Trophoblast cell (in vitro differentiated cells and primary cell): Measurements from ENCODE around the gene ANP32A.

ENCODE experiments used
- DNase-seq, 2 donors: peaks; one replicate each; pipeline ENCODE4 v3.0.0-alpha.2; 2016
- H2AFZ ChIP-seq: 2 replicates; pipeline ENCODE4 v1.6.1; 2013; ENCODE audit warnings: low read length, moderate library complexity, mild to moderate bottlenecking; ENCODE audit not compliant: insufficient read depth, poor library complexity
- H2AK5ac ChIP-seq: 2 replicates; pipeline ENCODE4 v1.6.1; 2013; ENCODE audit warnings: mild to moderate bottlenecking, low read length
- H2BK120ac ChIP-seq: 2 replicates; pipeline ENCODE4 v1.6.1; 2013; ENCODE audit warnings: low read length, mild to moderate bottlenecking, moderate library complexity; ENCODE audit not compliant: insufficient read depth, poor library complexity
- H2BK12ac ChIP-seq: 2 replicates; pipeline ENCODE4 v1.6.1; 2013; ENCODE audit warnings: mild to moderate bottlenecking, low read length, moderate library complexity
- H2BK5ac ChIP-seq: 2 replicates; pipeline ENCODE4 v1.6.1; 2013; ENCODE audit warnings: low read length, low read depth, moderate library complexity, mild to moderate bottlenecking; ENCODE audit not compliant: poor library complexity
- H3K14ac ChIP-seq: 2 replicates; pipeline ENCODE4 v1.6.1; 2013; ENCODE audit warnings: mild to moderate bottlenecking, low read length
- H3K18ac ChIP-seq: 2 replicates; pipeline ENCODE4 v1.6.1; 2013; ENCODE audit warnings: mild to moderate bottlenecking, low read length
- H3K23ac ChIP-seq: 2 replicates; pipeline ENCODE4 v1.6.1; 2013; ENCODE audit warnings: low read length
- H3K27ac ChIP-seq: 2 replicates; pipeline ENCODE4 v1.5.1; 2013; ENCODE audit warnings: low read depth, mild to moderate bottlenecking, inconsistent platforms, low read length, moderate library complexity
- H3K27me3 ChIP-seq: 2 replicates; pipeline ENCODE4 v1.6.1; 2013; ENCODE audit warnings: inconsistent platforms, mild to moderate bottlenecking, low read length, moderate library complexity; ENCODE audit not compliant: insufficient read depth
- H3K36me3 ChIP-seq, 2 experiments: 1 replicate in 1 of 2; 2 replicates in 1 of 2; pipeline ENCODE4 v1.6.1; 2013; ENCODE audit warnings: low read length in 2 of 2, mild to moderate bottlenecking in 2 of 2, moderate library complexity in 1 of 2; ENCODE audit not compliant: insufficient read depth in 2 of 2, control insufficient read depth in 1 of 2
- H3K4ac ChIP-seq: 2 replicates; pipeline ENCODE4 v1.6.1; 2013; ENCODE audit warnings: low read depth, mild to moderate bottlenecking, low read length, moderate library complexity
- H3K4me1 ChIP-seq, 2 experiments: 1 replicate in 1 of 2; 2 replicates in 1 of 2; pipeline ENCODE4 v1.6.1; 2013; ENCODE audit warnings: low read length in 2 of 2, mild to moderate bottlenecking in 2 of 2, moderate library complexity in 1 of 2; ENCODE audit not compliant: insufficient read depth in 2 of 2, control insufficient read depth in 1 of 2
- H3K4me2 ChIP-seq: 2 replicates; pipeline ENCODE4 v1.6.1; 2013; ENCODE audit warnings: inconsistent platforms, mild to moderate bottlenecking, low read length, moderate library complexity
- H3K4me3 ChIP-seq: 2 replicates; pipeline ENCODE4 v1.5.1; 2013; ENCODE audit warnings: mild to moderate bottlenecking, low read depth, low read length, inconsistent platforms
- H3K79me1 ChIP-seq: one replicate; pipeline ENCODE4 v1.6.1; 2013; ENCODE audit warnings: low read length
- H3K79me2 ChIP-seq: 2 replicates; pipeline ENCODE4 v1.6.1; 2013; ENCODE audit warnings: low read length, mild to moderate bottlenecking; ENCODE audit not compliant: control insufficient read depth, insufficient read depth, poor library complexity
- H3K9ac ChIP-seq: 2 replicates; pipeline ENCODE4 v1.6.1; 2013; ENCODE audit warnings: mild to moderate bottlenecking, low read length
- H3K9me3 ChIP-seq: 2 replicates; pipeline ENCODE4 v1.6.1; 2013; ENCODE audit warnings: low read depth, mild to moderate bottlenecking, control low read depth, inconsistent platforms, low read length; ENCODE audit not compliant: insufficient read depth
- H4K12ac ChIP-seq: 2 replicates; pipeline ENCODE4 v1.6.1; 2013; ENCODE audit warnings: low read depth, mild to moderate bottlenecking, low read length, moderate library complexity
- H4K8ac ChIP-seq: 2 replicates; pipeline ENCODE4 v1.6.1; 2013; ENCODE audit warnings: low read depth, mild to moderate bottlenecking, low read length, moderate library complexity
- H4K91ac ChIP-seq: one replicate; pipeline ENCODE4 v1.6.1; 2013; ENCODE audit warnings: low read depth, mild to moderate bottlenecking, low read length, moderate library complexity
- WGBS: extraction: QIAGEN DNeasy Blood & Tissue Kit; methylation state at CpG from one replicate; pipeline ENCODE4 v1.1.7; 2013; ENCODE audit warnings: missing lambda C conversion rate; ENCODE audit not compliant: insufficient read length, insufficient coverage; ENCODE audit errors: extremely low coverage; 5-methylcytosine and 5-hydroxymethylcytosine counted together

The ANP32A gene

DNA sequence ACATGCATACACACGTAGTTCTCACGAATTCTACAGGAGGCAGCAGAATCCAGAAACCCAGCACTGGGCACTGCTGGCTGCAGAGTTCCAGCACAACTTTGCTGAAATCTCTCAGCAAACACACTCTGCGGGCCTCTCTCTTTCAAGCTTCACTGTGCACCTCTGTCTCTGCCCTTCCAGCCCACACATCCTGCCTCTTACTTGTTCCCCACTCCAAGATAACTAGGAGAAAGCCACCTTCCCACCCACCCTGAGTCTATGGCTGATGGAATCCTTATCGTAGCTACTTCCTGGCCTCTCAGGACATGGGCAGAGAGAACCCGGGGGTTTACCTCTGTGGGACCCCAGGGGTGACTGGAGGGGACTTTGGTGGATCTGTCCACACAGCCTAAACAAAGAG, 11.9 kb downstream of the ANP32A start:
- Histone ChIP-seq H2BK12ac (no peak overlapping the region), H3K36me3 (peaks cover 4 to 6% of the 10 kb centered on the region in 2 experiments), H3K4me1 (peaks cover 16 to 31% of the 10 kb centered on the region in 2 experiments), H3K9me3 (no peaks in the 10 kb centered on the region), H3K18ac (no peak overlapping the region), H3K4me3 (no peak overlapping the region), H2BK5ac (no peak overlapping the region), H3K14ac (no peak overlapping the region), H2AK5ac (no peak overlapping the region), H3K9ac (no peak overlapping the region), H3K4ac (peak overlapping the region; percentile 43), H4K8ac (no peak overlapping the region), H2AFZ (no peak overlapping the region), H3K23ac (no peak overlapping the region), H3K79me1 (no peaks in the 10 kb centered on the region), H3K79me2 (peaks cover 17% of the 10 kb centered on the region), H4K91ac (no peak overlapping the region), H3K4me2 (no peak overlapping the region), H2BK120ac (no peak overlapping the region), H3K27me3 (no peaks in the 10 kb centered on the region), H4K12ac (no peak overlapping the region), H3K27ac (no peak overlapping the region)
- no peak for DNase-seq
- WGBS: no CpG with 5 or more reads among the region's 5 CpGs

- no peaks in the 10 kb centered on the region for H3K79me1 ChIP-seq
- no peak overlapping the region for H4K12ac ChIP-seq
- peak overlapping the region; percentile 24 for H3K4ac ChIP-seq
- no peak overlapping the region for H3K27ac ChIP-seq
- no peak overlapping the region for H2AK5ac ChIP-seq
- no peak overlapping the region for H3K23ac ChIP-seq
- DNase-seq: no peak
- H4K91ac ChIP-seq: no peak overlapping the region
- H3K79me2 ChIP-seq: peaks cover 17% of the 10 kb centered on the region
- no peak overlapping the region for H2BK12ac ChIP-seq
- H2BK5ac ChIP-seq: no peak overlapping the region
- no peak overlapping the region for H2BK120ac ChIP-seq
- H3K4me3 ChIP-seq: no peak overlapping the region
- H3K9ac ChIP-seq: no peak overlapping the region
- no peak overlapping the region for H2AFZ ChIP-seq
- no peak overlapping the region for H3K14ac ChIP-seq
- no peaks in the 10 kb centered on the region for H3K9me3 ChIP-seq
- no peak overlapping the region for H4K8ac ChIP-seq
- H3K4me1 ChIP-seq: peaks cover 13 to 28% of the 10 kb centered on the region in 2 experiments
- WGBS: no CpG with 5 or more reads among the region's 2 CpGs
- peaks cover 4 to 6% of the 10 kb centered on the region in 2 experiments for H3K36me3 ChIP-seq
- H3K4me2 ChIP-seq: no peak overlapping the region
- H3K27me3 ChIP-seq: no peaks in the 10 kb centered on the region
- H3K18ac ChIP-seq: no peak overlapping the region
Measured at GRCh38 chr15:68808091-68808490, 12.6 kb downstream of the ANP32A start.

- H3K79me2 ChIP-seq: peaks cover 17% of the 10 kb centered on the region
- H2BK12ac ChIP-seq: no peak overlapping the region
- H3K23ac ChIP-seq: no peak overlapping the region
- no peak overlapping the region for H2BK120ac ChIP-seq
- no peaks in the 10 kb centered on the region for H3K27me3 ChIP-seq
- no peak overlapping the region for H3K4me3 ChIP-seq
- H3K4me2 ChIP-seq: no peak overlapping the region
- H2AK5ac ChIP-seq: no peak overlapping the region
- no peak overlapping the region for H4K8ac ChIP-seq
- no peak overlapping the region for H3K14ac ChIP-seq
- peaks cover 12 to 24% of the 10 kb centered on the region in 2 experiments for H3K4me1 ChIP-seq
- no peak overlapping the region for H3K9ac ChIP-seq
- no peak overlapping the region for H2BK5ac ChIP-seq
- WGBS: no CpG with 5 or more reads among the region's 11 CpGs
- no peaks in the 10 kb centered on the region for H3K9me3 ChIP-seq
- H3K4ac ChIP-seq: no peak overlapping the region
- H3K18ac ChIP-seq: no peak overlapping the region
- no peaks in the 10 kb centered on the region for H3K79me1 ChIP-seq
- DNase-seq: no peak
- no peak overlapping the region for H2AFZ ChIP-seq
- no peak overlapping the region for H4K91ac ChIP-seq
- no peak overlapping the region for H3K27ac ChIP-seq
- no peak overlapping the region for H4K12ac ChIP-seq
- peaks cover 4 to 5% of the 10 kb centered on the region in 2 experiments for H3K36me3 ChIP-seq
Measured at GRCh38 chr15:68807249-68807648, 13.4 kb downstream of the ANP32A start.

- Histone ChIP-seq H4K91ac (no peak overlapping the region), H3K4me3 (no peak overlapping the region), H2AFZ (no peak overlapping the region), H3K18ac (no peak overlapping the region), H3K23ac (no peak overlapping the region), H4K12ac (no peak overlapping the region), H3K27ac (no peak overlapping the region), H3K9me3 (no peaks in the 10 kb centered on the region), H2BK12ac (no peak overlapping the region), H3K4me1 (peaks cover 10 to 21% of the 10 kb centered on the region in 2 experiments), H2BK120ac (no peak overlapping the region), H2BK5ac (no peak overlapping the region), H3K9ac (no peak overlapping the region), H3K4ac (peak overlapping the region; percentile 7), H3K79me1 (no peaks in the 10 kb centered on the region), H3K36me3 (peaks cover 0 to 2% of the 10 kb centered on the region in 2 experiments), H2AK5ac (no peak overlapping the region), H3K79me2 (peaks cover 12% of the 10 kb centered on the region), H3K4me2 (peak overlapping the region; percentile 13), H3K27me3 (no peaks in the 10 kb centered on the region), H4K8ac (no peak overlapping the region), H3K14ac (no peak overlapping the region)
- no peak for DNase-seq
- no CpG with 5 or more reads among the region's 9 CpGs for whole genome bisulfite sequencing
Measured at GRCh38 chr15:68806220-68807060, 14.3 kb downstream of the ANP32A start.
